Measurements from ENCODE around the gene TRIM7.
"Not testable (repeated sequence)": the region's sequence is repeated elsewhere in the genome, so short reads cannot be mapped to it uniquely, and the experiment has no call there.

TRIM7 gene

DNA sequence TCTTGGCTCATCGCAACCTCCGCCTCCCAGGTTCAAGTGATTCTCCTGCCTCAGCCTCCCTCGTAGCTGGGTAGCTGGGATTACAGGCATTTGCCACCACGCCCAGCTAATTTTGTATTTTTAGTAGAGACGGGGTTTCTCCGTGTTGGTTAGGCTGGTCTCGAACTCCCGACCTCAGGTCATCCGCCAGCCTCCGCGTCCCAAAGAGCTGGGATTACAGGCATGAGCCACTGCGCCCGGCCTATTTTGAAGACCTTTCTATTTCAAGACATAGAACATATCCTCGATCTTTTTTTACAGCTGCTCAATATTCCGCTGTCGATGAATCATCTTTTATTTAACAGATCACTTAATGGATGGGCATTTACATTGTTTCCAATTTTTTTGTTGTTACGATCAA is 5.7 kb upstream of the TRIM7 start:
- not testable (repeated sequence) for DNase-seq

DNA sequence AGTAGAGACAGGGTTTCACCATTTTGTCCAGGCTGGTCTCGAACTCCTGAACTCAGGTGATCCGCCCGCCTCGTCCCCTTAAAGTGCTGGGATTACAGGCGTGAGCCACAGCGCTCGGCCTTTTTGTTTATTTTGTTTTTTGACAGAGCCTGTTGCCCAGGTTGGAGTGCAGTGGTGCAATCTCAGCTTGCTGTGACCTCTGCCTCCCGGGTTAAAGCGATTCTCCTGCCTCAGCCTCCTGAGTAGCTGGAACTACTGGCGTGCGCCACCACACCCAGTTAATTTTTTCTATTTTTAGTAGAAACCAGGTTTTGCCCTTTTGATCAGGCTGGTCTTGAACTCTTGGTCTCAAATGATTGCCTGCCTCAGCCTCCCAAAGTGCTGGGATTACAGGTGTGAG is 5.2 kb upstream of the TRIM7 start:
- not testable (repeated sequence) for DNase-seq

DNA sequence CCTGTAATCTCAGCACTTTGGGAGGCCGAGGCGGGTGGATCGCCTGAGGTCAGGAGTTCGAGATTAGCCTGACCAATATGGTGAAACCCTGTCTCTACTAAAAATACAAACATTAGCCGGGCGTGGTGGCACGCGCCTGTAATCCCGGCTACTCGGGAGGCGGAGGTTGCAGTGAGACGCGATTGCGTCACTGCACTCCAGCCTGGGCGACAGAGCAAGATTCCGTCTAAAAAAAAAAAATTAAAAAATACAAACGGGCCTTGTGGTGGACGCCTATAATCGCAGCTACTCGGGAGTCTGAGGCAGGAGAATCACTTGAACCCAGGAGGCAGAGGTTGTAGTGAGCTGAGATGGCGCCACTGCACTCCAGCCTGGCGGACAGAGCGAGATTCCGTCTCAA is 4.0 kb upstream of the TRIM7 start:
- not testable (repeated sequence) for DNase-seq

DNA sequence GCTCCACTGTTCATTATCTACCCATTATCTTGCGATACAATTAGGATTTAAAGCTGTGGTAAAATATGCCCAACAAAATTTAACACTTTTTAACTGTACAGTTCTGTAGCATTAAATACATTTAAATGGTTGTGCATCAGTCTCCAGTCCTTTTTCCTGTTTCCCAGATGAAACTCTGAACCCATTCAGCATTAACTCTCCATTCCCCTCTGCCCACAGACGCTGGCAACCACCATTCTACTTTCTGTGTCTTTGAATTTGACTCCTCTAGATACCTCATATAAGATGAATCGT is 2.9 kb upstream of the TRIM7 start:
- DNase-seq = no peak

DNA sequence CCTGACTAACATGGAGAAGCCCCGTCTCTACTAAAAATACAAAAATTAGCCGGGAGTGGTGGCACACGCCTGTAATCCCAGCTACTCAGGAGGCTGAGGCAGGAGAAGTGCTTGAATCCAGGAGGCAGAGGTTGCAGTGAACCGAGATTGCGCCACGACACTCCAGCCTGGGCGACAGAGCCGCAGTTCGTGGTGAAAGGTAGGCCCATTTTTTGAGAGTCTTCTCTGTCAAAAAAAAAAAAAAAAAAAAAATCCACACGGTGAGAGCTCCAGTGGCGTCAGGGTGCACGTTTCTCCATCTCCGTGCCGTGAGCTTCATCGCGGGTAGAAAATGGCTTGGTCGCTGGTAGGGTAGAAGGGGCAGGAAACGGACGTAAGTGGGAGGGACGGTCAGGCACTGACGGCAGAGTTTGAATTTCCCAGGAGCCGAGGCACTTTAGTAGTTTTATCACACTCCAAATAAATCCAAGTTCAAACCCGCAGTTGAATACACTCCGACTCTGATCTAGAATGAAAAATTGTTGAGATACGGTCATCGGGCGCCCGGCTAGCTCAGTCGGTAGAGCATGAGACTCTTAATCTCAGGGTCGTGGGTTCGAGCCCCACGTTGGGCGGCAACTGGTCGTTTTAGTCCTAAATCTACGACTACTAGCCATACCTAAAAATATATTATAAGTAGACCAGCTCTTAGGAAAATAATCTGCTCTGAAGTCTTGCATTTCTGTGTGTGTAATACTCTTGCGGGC is 2.4 kb upstream of the TRIM7 start:
- no peak for DNase-seq

DNA sequence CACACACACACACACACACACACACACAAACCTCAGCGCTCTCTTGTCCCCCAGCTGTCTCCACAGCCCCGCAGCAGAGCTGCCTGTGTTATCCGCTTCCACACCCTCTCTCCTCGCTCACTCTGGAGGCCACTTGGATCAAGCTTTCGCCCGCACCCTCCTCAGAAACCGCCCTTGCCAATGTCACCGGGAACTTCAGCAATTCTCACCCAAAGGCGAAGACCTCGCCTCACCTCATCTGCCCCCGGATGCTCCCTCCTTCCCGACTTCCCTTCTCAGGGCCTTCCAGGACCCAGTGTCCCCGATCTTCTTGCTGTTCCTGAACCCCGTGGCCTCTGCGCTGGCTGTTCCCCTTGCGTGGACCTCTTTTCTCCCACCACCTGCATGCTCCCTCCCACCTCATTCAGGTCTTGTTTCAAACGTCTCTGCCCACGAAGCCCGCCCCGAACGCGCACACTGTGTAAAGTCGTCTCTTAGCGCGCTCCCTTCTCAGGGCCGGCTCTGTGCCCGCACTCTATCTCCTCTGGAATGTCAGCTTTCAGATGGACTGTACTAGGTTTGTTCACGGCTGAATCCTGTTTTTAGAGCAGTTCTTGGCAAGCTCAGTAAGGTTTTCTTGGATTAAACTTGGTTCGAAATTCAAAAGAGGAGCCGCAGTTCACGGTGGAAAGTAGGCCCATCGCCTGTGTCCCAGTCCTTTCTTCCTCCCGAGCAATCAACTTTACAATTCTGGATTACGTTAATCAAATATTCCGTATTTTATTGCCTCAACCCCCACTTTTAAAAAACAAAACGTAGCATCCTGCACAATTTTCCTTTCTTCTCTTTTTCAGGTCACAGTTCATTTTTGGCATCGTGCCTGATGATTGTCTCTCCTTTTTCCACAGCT is 1.0 kb upstream of the TRIM7 start:
- no peak for DNase-seq

DNA sequence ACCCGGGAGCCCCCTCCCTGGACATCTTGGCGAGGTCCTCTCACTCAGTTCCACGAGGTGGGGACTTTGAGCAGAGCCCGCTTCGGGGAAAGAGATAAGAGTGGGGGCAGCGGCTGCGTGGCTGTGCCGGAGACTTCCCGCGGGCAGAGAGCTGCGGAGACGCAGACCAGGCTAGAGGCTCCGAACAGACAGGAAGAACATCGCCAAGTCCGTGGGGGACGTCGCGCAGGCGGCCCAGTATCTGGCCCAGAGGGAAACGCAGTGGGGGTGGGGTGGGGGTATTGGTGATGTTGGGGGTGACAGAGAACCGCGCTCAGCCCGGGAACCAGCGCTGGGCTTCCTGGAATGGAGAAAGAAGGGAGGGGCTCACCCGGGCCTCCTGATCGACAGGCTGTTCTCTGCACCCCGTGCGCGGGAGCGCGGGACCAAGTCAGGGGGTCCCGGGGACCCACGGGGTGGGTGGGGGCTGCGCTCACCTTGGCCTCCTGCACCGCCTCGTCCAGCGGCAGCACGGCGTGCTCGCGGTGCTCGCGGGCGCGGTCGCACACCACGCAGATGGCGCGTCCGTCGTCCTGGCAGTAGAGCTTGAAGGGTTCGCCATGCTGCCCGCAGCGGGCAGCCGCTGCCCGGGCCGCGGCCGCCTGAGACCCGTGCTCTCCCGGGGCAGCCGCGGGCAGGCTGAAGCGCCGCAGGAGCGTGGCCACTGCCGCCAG is 727 bp downstream of the TRIM7 start:
- no peak for DNase-seq

DNA sequence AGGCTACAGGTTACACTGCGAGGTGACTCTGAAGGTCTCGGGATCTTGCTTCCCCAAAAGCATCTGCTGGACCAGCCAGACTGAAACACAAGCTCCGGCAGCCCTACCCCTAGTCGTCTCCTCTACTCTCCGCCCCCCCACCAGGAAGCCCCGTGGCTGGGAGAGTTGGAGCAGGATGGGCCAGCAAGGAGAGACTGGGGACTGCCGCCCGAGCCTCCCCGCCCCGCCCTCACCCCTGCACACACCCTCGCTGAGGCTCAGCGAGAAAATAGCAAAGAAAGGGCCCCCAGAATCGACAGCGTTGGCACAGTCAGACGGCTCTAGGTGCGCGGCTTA is 1.3 kb downstream of the TRIM7 start:
- no peak for DNase-seq

DNA sequence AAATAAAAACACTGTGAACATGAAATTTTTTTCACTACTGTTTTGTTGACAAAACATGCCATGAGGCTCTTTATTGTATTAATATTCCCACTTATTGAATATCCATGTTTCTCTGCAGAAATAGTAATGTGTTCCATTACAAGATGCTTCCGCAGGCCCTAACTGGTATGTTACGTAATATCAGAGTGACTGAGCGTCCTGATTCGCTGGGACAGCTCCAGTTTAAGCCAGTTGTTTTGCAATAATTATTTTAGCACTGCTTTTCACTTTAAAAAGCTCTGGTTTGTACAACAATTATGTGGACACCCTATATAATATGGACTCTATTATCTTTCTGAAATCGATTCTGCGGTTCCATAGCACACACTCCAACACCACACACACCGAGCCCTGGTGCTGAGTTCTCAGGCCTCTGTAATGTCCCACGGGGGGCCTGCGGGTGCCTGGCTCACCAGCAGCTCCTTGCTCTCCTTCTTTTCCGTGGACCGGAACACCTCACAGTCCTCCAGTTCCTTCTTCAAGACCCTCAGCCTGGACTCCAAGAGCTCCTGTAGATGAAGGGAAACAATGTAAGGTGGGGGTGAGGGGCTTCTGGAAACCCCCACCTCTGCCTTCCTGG is 1.8 kb downstream of the TRIM7 start:
- no peak for DNase-seq

DNA sequence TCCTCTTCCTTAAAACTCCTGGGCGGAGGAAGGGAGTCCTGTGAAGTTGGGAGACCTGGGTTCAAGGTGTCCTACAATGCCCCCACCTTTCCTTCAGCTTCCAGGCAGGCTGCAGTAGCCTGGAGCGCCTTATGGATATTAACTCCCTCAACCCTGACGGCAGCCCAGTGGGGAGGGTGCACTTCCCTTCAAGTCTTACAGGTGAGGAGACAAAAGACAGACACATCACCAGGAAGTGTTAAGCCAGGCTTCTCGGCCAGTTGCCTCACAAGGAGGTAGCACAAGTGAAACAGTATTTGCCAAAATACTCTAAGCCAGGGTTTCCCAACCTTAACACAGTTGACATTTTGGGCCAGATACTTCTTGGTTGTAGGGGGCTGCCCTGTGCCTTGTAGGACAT is 4.2 kb downstream of the TRIM7 start:
- no peak for DNase-seq

DNA sequence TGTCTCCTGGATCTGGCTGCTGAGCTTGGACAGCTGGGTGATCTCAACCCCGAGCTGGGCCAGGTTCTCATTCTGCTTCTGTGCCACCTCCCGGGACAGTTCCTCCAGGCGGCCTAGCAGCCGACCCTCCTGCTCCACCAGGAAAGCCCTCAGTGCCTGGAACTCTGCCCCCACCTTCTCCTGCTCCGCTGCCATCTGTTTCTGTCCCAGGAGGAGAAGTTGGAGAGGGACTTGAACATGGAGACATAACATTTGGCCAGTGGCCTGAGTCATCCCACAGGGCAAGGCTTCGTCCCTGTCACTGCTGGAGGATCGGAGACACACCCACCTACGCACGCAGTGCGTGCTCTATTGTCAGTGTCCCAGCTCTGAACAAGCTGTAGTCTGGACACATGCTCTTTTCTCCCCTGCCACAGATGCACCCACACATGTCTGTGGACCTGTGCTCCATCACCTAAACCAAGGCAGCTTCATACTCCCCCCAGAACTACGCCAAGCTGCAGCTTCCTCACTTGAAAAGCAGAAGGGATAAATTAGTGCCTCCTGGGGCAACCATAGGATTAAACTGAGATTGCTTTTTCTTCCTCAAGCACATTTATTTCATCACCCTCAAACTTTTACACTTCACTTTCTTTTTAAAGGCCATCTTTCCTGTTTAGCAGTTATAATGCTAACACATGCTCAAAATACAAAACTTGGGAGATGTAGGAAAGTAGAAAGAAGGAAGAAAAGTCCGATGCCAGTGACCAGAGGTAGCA is 4.9 kb downstream of the TRIM7 start:
- DNase-seq = no peak

DNA sequence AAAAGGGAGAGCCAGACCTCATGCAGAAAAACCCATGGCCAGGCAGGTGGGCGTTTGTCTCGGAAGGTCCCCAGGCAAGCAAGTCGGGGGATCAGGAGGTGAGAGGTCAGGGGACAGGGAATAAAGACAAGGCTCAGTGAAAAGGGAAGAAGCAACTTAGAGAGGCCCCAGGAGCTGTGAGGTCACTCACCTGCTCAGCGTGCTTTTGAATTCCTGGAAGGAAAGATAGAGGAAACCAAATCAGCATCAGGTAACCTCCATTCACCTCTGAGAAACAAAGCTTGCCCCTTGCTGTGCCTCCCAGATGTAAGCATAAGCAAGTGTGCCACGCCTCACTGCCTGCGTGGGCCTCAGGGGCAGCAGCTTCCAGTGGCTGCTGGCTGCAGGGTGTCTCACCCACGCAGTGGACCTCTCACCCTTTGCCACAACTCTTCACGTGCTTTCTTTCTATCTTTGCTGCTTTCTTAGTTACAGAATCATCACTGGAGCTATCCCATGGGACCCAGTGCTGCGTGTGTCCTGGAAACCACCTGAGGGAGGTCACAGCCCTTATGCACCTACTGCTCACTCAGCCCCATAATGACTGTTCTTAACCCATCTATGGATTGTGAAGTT is 6.0 kb downstream of the TRIM7 start:
- DNase-seq = no peak

DNA sequence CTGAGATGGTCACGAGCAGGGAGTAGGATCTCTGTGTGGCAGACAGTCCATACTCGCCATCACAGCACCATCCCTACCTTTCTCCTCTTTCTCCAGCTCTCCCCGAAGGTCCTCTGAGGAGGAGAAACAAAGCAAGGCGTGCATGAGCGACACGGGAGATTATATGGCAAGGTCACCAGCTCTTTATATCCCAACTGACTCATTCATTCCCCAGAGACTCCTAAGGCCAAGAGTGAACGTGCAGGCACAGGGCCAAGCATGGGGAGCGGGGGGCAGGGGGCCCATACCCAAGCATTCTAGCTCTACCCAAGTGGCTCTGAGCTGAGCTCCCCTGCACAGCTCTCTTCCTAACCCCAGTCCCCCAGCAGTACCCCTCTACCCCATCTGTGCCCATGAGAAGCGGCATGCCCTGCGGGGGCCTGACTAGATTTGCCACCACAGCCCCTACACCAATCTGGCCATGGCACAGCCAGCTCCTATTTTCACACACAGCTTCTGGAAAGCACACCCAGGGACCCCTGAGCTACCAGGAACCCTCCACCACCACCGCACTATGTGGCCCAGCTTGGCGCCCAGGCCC is 6.8 kb downstream of the TRIM7 start:
- no peak for DNase-seq

DNA sequence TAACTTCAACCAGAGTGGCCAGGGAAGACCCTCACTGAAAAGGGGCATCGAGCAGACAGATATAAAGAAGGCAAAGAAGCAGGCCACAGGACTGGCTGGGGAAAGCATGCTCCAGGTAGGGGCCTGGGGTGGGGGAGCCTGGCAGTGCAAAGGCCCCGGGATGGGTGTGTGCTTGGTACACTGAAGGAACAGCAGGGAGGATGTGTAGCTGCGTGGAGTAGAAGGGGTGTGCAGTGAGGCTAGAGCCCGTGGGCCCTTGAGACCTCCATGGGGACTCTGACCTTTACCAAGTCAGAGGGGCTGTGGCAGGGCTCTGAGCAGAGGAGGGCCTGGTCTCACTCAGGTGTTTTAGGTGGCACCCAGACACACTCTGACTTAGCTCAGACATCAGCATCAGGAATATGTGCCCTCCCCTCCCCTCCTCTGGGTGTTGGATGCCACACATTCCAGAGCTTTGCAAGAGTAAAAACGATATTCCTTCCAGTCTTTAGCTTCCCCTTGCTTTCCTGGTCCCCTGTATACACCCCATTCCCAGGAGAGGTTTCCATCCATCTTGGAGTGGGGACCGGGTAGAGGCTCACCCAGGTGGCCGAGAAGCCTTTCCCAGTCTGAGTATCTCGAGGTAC is 7.6 kb downstream of the TRIM7 start:
- no peak for DNase-seq

DNA sequence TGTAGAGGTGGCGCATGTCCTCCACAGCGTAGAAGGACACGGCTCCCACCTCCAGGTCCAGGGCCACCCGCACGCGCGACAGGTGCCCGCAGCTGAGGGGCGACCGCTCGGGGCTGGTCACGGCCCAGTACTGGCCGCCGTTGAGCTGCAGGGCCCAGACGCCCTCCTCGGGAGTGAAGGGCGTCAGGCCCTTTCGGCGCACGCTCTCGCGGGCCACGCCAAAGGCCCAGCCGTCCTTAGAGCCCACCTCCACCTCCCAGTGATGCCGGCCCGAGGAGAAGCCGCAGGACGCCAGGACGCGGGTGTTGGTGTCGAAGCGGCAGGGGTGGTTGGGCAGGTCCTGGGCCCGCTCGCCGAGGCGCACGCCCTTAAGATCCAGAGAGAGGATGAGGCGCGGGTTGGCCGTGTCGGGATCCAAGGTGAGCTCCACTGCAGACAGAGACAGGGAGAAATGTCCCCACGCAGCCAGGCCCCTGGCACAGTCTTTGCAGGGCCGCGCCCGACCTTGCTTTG is 9.7 kb downstream of the TRIM7 start:
- DNase-seq = no peak

DNA sequence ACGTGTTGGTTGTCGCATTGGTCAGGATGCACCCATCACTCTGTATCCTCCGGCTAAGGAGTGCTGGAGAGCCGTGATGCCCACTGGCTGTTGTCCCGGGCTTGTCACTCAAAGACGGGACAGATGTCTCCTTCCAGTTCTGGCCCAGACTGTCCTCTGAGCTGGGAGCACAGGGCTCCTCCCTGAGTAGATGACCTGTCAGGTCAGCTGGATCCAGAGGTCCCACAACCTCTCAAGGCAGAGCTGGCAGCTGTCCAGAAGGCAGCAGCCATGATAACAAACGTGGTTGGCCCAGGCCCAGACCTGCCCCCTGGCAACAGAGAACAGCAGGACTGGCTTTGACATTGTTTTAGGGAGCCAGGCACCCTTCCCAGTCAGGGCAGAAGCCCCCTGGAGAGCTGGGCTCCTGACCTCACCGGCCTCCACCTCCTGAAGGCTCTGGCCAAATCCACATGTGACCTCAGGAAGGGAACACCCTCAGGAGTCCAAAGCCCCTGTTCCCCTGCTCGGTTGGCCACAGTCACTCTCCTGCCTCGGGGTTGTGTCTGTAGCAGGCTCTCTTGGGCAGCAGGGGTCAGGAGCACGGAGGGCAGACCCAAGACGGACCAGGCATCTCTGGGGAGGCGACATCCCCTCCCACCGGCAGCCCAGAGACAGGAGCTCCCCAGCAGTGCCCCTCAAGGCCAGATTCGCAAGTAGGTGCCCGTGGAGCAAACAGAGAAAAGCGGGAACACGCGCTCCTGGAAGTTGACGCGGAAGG is 10.3 kb downstream of the TRIM7 start:
- DNase-seq = no peak

DNA sequence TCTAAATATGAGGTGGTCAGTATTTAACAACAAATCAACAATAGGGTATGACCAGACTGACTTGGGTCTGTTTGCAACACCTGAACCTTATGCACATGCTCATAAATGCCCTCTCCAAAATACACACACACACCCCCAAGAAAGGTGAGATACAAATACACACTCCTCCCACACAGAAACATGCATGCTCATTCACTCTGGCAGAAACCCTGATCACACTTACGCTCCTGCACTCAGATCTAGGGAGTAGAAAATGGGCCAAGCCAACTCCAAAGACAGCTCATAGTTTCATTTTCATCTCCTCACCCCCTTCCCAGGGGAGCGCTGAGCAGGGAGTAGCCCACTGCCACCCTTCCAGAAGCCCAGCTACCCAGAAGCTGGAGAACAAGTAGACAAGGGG is 11.3 kb downstream of the TRIM7 start:
- no peak for DNase-seq

DNA sequence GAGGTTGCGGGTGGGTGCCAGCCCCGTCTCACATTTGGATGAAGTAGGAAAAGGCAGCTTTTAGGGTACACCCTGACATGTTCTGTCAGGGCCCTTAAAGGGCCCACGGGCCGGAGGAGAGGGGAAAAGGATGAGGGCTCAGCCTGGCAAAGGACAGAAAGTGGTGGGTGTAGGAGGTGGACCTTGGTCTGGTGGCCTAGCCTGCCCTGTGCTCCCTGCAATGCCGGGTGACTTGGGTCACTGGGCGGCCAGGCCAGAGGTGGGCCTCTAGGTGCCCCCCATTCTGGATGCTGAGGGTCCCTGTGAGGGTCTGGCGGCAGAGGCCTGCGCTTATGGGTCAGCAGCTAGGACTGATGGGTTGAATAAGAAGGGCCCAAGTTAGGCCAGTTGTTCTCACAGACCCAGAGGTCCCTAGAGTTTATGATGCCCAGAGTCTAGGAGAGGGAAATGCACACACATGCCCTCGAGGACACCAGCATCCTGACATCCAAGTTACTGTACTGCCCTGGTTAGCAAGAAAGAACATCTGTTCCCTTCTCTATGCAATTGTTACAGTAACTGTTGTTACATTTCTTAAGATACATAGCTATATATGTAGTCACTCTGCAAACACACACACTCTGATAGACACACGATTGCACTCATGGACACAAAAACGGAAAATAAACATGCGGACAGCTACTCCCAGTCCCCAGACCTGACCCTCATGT is 12.5 kb downstream of the TRIM7 start:
- DNase-seq = no peak

DNA sequence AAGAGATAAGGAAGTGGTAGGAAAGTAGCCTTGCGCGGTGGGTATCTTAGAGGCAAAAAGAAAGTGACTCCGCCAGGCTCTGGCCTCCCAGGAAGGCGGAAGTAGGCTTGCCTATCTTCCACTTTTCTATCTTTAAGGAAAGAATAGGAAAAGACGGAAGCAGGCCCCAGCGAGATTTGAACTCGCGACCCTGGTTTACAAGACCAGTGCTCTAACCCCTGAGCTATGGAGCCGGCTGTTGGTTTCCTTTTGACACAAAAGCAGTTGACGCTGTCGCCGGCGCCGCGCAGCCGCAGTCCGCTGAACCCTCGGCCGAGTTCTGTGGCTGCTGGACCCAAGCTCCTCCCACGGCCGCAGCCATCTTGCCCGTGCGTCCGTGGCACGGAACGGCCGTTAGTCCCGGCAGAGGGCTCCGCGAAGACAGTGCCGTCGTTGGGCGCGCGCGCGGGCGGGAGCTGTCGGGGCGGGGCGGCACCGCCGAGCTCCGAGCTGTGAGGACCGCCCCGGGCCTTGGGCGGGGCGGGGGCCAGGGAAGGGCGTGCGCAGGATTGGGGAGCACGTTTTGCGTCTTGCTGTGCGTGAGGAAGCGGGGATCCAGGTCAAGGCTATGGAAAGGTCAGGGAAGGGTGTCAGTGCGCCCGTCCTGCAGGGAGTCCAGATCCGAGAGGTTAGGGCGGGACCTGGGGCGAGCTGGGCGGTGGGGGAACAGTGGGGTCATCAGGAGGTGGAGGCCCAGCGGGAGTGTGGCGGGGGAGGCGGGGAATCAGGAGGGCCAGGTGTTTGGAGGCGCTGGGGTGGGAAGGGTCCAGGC is 13.3 kb downstream of the TRIM7 start:
- no peak for DNase-seq
